Stimulated activated CD4-positive, alpha-beta T cell treated with anti-CD3 and anti-CD28 coated beads, Interleukin-4, amount 100 ng/mL, for 48 hours (primary cell): ENCODE measurements around the gene AZGP1.
"Not testable (repeated sequence)": the region's sequence is repeated elsewhere in the genome, so short reads cannot be mapped to it uniquely, and the experiment has no call there.

ENCODE experiments used
- DNase-seq, 2 donors: peaks; one replicate each; pipeline ENCODE4 v3.0.0-alpha.2; 2020; ENCODE audit warnings: low read depth in 2 of 2

The AZGP1 gene

DNA sequence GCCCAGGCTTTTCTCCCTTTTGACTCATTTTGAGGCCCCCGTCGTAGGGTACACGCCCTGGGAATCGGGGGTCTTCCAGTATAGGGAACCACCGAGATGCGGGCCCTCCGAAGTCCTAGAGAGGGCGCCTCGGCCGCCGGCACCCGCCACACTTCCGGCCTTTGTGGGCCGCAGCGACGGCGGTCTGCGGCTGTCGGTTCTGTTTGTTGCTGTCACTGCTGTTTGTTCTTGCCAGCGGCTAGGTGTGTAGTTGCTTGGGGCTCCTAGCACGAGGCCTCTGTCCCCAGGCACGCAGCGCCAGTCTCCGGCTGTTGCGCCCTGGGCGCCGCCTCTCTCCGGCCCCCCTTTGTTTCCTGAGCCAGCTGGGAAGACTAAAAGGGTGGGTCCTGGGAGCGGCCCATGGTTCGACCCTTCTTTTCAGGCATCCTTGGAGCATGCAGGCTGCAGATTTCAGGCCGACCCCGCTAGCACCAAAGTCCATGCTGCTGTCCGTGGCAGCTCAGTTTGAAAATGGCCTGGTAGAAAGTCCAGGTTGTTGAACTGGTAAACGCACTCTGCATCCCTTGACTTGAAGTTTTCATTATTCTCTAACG is 21.8 kb upstream of the AZGP1 start:
- DNase-seq, result peak; percentile 37 to 47

DNA sequence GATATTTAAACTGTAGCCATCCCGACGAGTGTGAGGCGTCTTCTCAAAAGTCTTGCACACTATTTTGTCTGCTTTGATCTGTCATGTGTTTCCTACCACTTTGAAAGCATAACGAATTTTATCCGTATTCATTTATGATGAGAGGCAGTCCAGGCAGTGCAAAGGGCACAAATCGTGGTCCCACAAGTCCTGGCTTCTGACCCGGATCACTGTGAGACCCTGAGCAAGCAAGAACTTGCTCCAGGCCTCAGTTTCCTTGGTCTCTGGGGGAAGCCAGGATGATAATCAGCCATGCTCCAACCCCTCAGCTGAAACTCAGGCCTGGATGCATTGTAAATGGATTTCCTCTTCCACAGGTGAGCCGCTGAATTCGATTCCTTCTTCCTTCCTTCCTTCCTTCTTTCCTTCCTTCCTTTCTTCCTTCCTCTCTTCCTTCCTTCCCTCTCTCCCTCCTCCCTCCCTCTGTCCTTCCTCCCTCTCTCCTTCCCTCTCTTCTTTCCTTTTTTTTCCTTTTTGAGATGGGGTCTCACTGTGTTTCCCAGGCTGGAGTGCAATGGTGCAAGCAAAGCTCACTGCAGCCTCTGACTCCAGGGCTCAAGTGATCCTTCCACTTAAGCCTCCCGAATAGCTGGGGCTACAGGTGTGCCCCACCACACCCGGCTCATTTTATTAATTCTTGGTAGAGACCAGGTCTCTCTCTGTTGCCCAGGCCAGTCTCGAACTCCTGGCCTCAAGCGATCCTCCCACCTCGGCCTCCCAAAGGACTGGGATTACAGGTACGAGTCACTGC is 21.1 kb upstream of the AZGP1 start:
- DNase-seq, result no peak

DNA sequence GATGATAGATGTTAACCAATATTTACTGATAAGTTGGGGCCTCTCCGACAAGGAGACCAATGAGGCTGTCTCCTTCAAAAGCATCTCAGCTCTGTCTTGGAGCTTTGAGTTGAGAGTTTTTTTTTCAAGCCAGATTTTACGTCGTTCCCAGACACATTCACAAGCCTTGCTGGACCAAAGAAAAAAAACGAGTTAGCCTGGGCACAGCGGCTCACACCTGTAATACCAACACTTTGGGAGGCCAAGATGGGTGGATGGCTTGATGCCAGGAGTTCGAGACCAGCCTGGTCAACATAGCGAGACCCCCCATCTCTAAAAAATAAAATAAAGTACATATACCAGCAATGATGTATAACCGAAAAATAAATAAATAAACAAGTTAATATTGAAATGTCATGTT is 19.0 kb upstream of the AZGP1 start:
- DNase-seq, result no peak

DNA sequence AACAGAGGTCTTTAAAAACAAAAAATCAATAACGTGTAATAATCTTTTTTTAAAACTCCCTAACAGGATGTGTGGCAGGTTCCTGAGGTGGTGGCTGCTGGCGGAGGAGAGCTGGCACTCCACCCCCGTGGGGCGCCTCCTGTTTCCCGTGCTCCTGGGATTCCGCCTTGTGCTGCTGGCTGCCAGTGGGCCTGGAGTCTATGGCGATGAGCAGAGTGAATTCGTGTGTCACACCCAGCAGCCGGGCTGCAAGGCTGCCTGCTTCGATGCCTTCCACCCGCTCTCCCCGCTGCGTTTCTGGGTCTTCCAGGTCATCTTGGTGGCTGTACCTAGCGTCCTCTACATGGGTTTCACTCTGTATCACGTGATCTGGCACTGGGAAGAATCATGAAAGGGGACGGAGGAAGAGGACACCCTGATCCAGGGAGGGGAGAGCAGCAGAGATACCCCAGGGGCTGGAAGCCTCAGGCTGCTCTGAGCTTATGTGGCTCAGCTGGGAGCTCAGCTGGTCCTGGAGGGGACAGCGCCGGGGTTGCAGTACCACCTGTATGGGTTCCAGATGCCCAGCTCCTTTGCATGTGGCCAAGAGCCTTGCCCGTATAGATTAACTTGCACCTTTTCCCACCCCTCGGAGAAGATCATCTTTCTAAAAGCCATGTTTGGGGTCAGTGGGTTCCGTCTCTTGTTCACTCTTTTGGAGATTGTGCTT is 16.7 kb upstream of the AZGP1 start:
- no peak for DNase-seq

DNA sequence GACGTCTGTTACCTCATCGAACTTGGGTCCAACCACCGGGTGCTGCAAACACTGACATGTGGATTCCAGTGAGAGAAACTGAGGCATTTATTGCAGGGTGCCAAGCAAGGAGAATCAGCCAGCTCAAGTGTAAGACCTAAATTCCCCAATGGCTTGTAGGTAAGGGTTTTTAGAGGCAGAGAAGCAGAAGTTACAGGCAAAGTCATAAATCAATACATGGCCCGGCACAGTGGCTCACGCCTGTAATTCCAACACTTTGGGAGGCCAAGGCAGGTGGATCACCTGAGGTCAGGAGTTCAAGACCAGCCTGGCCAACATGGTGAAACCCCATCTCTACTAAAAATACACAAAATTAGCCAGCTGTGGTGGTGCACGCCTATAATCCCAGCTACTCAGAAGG is 15.7 kb upstream of the AZGP1 start:
- not testable (repeated sequence) for DNase-seq

DNA sequence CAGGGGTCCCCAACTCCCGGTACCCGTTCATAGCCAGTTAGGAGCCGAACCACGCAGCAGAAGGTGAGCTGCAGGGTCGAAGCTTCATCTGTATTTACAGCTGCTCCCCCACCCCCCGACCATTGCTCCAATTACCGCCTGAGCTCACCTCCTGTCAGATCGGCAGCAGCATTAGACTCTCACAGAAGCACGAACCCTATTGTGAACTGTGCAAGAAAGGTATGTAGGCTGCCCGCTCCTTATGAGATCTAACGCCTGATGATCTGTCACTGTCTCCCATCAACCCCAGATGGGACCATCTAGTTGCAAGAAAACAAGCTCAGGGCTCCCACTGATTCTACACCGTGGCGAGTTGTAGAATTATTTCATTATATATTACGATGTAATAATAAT is 14.6 kb upstream of the AZGP1 start:
- no peak for DNase-seq

DNA sequence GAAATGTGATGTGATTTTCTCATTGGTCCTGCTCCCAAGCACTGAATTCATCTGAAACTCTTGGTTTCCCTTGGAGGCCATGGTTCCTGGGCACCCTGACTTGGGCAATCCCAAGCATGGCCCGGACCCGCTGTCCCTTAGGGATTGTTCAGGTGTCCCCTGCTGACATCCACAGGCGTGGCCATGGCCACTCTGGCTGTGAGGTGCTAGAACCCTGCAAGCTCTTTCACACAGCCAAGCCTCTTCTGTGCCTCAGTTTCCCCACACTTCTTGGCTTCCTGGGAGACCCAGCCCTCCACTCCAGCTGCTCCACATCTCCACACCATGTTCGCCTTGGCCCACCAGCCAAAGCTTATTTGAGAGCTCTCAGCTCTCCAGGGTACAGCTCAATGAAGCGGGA is 12.0 kb upstream of the AZGP1 start:
- DNase-seq, result no peak

DNA sequence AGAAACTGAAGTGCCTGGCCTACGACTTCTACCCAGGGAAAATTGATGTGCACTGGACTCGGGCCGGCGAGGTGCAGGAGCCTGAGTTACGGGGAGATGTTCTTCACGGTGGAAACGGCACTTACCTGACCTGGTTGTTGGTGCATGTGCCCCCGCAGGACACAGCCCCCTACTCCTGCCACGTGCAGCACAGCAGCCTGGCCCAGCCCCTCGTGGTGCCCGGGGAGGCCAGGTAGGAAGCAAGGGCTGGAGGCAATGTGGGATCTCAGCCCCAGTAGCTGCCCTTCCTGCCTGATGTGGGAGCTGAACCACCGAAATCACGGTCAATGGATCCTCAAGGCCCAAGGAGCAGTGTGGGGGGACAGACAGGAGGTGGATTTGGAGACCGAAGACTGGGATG is 11.5 kb upstream of the AZGP1 start:
- not testable (repeated sequence) for DNase-seq

DNA sequence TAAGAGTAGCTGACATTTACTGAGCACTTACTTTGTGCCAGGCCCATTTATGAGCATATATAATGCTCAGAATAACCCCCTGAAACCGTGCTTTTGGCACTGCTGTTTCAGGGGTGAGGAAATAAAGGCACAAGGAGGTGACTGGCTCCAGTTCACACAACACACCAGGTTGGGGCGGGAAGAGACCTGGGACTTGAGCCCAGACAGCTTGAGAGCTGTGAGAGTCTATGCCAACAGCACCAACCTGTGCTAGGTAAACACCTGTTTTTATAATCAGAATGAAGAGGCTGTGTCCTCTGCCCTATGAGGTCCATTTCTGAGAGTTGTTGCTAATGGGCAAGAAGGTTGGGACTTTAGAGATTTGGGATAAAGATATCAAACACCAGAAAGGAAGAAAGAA is 8.8 kb upstream of the AZGP1 start:
- DNase-seq, result no peak

DNA sequence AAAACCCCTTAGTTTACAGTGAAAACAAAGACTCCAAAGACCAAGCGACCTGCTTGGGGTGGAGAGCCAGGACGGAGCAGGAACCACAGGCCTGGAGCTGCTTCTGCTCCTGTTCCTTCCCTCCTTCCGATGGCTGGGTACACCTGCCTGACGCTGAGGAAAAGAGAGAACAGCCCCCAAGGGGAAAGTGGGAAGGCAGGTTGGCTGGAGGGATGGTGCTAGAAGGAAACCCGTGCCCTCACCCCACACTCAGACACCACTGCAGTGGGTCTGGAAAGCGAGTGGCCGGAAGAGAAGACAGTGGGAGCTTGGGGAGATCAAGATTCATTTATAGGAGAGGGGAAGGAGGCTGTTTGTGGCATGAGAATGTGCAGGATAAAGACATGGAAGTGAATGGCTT is 5.2 kb upstream of the AZGP1 start:
- DNase-seq, result not testable (repeated sequence)

DNA sequence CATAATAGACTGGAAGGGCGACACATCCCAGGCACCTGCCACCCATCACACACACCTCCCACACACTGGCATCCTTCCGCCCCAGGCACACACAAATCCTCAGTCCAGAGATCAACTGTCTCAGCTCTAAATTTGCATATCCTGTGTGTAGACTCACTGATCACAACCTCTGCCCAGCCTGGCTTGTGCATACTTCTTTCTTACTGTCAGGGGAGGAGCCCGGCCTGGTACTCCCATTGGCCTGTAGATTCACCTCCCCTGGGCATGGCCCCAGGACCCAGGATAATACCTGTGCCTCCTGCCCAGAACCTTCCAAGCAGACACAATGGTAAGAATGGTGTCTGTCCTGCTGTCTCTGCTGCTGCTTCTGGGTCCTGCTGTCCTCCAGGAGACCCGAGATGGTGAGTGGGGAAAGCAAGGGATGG is 4.6 kb upstream of the AZGP1 start:
- not testable (repeated sequence) for DNase-seq

DNA sequence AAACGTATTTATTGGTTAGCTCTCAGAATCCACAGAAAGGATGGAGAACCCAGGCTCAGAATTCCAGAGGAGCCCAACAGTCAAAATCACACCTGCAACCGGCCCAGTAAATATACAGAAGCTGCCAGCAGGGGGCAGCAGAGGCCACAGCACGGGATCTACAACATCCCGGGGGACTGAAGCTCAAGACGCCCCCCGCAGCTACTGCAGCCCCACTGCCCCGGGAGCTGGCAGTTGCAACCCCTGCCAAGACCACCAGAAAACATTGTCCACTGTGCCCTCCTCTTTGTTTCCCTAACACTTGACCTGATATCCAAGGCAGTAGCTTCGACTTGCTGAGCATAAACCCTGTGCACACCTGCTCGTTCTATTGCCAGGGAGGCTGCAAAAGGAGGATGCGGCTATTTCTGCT is 4.0 kb upstream of the AZGP1 start:
- peak; percentile 47 to 60 for DNase-seq

DNA sequence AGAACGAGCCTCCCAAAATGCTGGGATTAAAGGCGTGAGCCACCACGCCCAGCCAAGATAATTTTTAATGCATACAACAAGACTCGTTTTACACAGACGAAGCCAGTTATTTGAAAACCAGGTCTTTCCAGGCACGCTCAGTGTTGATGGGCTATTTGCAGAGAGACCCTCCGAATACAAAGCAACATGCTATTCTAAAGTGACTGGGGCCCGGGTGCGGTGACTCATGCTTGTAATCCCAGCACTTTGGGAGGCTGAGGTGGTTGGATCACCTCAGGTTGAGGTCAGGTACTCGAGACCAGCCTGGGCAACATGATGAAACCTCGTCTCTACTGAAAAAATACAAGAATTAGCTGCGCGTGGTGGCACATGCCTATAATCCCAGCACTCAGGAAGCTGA is 795 bp upstream of the AZGP1 start:
- DNase-seq, result no peak

DNA sequence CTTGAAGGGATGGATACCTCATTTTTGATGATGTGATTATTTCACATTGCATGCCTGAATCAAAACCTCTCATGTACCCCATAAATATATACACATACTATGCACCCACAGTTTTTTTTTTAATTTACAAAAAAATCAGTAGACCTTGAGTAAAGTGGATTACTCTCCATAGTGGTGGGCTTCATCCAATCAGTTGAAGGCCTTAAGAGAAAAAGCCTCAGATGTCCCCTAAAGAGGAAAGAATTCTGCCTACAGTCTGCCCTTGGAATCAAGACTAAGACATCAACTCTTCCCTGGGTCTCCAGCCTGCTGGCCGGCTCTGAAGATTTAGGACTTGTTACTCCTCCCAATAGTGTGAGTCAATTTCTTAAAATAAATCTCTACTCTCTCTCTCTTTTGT is 1.1 kb downstream of the AZGP1 start:
- DNase-seq, result no peak

DNA sequence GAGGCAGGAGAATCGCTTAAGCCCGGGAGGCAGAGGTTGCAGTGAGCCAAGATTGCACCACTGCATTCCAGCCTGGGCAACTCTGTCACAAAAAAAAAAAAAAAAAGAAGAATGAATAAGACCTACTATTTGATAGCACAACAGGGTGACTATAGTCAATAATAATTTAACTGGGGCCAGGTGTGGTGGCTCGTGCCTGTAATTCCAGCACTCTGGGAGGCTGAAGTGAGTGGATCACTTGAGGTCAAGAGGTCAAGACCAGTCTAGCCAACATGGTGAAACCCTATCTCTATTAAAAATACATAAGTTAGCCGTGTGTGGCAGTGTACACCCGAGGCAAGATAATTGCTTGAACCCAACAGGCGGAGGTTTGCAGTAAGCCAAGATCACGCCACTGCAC is 2.0 kb downstream of the AZGP1 start:
- DNase-seq, result not testable (repeated sequence)

DNA sequence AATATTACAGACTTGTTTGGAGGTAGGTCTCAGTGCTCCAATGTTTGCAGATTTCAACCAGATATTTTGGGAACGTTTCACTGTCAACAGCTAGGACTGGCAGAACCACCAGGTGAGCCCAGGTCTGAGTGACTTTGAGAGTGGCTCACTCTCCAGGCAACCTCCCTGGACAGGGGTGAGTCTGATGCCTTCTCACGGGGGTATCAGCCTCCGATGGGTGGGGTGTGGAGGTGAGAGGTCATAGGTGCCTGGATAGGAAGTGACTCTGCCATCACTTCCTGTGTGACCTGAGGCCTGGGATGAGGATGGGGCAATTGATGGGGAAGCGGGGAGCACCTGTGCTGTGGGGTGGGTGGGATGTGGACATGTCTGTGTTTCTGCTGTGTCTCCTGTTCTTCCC is 4.6 kb downstream of the AZGP1 start:
- DNase-seq, result no peak

DNA sequence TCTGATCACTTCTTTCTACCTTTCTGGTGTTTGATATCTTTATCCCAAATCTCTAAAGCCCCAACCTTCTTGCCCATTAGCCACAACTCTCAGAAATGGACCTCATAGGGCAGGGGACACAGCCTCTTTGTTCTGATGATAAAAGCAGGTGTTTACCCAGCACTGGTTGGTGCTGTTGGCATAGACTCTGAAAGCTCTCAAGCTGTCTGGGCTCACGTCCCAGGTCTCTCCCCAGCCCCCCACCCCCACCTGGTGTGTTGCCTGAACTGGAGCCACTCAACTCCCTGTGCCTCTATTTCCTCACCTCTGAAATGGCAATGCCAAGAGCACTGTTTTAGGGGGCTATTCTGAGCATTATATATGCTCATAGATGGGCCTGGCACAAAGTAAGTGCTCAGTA is 6.0 kb downstream of the AZGP1 start:
- DNase-seq, result not testable (repeated sequence)

DNA sequence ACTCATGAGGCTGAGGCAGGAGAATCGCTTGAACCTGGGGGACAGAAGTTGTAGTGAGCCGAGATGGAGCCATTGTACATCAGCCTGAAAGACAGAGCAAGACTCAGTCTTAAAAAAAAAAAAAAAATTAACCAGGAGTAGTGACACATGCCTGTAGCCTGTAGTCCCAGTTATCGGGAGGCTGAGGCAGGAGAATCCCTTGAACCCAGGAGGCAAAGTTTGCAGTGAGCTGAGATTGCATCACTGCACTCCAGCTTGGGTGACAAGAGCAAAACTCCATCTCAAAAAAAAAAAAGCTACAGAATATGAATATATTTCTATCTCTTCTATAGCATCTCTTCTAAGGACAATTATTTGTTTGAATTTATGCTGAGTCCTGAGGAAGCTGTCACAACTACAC is 6.5 kb downstream of the AZGP1 start:
- no peak for DNase-seq

DNA sequence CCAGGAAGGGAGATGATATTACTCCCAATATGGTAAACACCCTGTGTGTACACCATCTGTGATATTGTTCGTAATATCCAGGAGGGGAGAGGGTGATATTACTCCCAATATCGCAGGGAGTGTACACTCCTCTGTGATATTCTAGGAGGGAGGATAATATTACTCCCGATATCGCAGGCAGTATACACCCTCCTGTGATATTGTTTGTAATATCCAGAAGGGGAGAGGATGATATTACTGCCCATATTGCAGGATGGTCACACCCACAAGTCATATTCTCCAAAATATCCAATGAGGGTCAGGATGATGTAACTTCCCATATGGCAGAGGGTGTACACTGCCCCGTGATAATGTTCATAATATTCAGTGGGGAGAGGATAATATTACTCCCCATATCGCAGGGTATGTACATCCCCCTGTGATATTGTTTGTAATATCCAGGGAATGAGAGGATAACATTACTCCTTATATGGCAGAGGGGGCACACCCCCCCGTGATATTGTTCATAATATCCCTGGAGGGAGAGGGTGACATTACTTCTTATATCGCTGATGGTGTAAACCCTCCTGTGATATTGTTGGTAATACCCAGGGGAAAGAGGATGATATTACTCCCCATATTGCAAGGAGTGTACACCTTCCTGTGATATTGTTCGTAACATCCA is 17.1 kb downstream of the AZGP1 start:
- DNase-seq, result no peak

DNA sequence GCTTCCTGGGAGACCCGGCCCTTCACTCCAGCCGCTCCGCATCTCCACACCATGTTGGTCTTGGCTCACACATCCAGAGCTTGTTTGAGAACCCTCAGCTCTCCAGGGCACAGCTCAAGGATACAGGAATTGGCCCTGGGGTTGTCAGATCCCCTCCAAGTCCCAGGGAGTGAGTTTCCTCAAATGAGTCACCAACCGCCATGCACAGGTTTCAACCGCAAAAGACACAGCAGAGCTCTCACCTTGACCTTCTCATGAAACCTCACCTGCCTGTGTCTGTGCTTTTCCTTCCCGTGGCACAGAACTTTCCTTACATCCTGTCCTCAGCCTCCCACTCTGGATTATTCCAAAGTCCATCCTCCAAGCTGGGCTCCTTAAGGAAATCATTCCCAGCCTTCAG is 20.6 kb downstream of the AZGP1 start:
- no peak for DNase-seq

DNA sequence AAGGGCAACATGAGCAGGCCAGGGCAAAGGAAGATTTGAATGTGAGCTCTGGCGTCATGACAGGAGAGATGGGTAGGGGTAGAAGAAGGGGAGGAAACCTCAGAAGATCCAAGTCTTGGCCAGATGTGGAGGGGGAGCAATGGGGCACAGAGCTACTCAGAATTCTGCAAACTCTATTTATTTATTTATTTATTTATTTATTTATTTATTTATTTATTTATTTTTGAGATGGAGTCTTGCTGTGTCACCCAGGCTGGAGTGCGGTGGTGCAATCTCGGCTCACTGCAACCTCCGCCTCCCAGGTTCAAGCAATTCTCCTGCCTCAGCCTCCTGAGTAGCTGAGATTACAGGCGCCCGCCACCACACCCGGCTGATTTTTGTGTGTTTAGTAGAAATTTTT is 21.2 kb downstream of the AZGP1 start:
- DNase-seq, result not testable (repeated sequence)

DNA sequence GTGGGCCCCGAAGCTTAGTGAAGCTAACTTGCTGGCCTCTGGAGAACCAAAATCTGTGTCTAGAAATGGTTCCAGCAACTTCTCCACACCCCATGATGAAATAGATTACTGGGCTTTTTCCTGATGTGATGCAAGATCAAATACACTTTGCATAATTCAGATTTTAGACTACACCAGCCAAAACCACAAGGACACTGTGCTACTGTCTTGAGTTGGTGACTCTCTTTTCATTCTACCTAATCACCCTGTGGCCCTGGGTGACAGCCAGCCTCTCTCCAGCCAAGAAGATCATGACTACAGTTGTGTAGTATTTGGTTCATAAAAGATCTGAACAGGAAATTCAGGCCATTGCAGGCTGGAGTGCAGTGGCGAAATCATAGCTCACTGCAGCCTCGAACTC is 22.2 kb downstream of the AZGP1 start:
- no peak for DNase-seq
